ENCODE measurements around the gene WNT16.

The WNT16 gene

GRCh38 chr7:121343302-121343701 is 14.5 kb downstream of the WNT16 start:
- Histone ChIP-seq H3K4me1 (ENCODE audit: insufficient read depth, low read length) (no peaks in the 10 kb centered on the region), H3K9me3 (ENCODE audit: control insufficient read depth, insufficient read depth, low read length) (no peaks in the 10 kb centered on the region), H3K36me3 (ENCODE audit: insufficient read depth, low read length) (peaks cover 2% of the 10 kb centered on the region; the same call in 1 of the 2 replicates), H3K9ac (ENCODE audit: low read depth, low read length) (no peak overlapping the region)

GRCh38 chr7:121344093-121344492 is 15.3 kb downstream of the WNT16 start:
- H3K9ac ChIP-seq (ENCODE audit: low read depth, low read length): no peak overlapping the region
- no peaks in the 10 kb centered on the region for H3K4me1 ChIP-seq (ENCODE audit: insufficient read depth, low read length)
- H3K9me3 ChIP-seq (ENCODE audit: control insufficient read depth, insufficient read depth, low read length): no peaks in the 10 kb centered on the region
- peaks cover 2% of the 10 kb centered on the region; the same call in 1 of the 2 replicates for H3K36me3 ChIP-seq (ENCODE audit: insufficient read depth, low read length)

- Histone ChIP-seq H3K36me3 (ENCODE audit: insufficient read depth, low read length) (peaks cover 2% of the 10 kb centered on the region; the same call in 1 of the 2 replicates), H3K9ac (ENCODE audit: low read depth, low read length) (no peak overlapping the region), H3K4me1 (ENCODE audit: insufficient read depth, low read length) (no peaks in the 10 kb centered on the region), H3K9me3 (ENCODE audit: control insufficient read depth, insufficient read depth, low read length) (no peaks in the 10 kb centered on the region)
Observed at GRCh38 chr7:121344497-121344896, 15.7 kb downstream of the WNT16 start.

GRCh38 chr7:121351682-121352081 is 22.9 kb downstream of the WNT16 start:
- Histone ChIP-seq H3K36me3 (ENCODE audit: insufficient read depth, low read length) (no peaks in the 10 kb centered on the region), H3K9ac (ENCODE audit: low read depth, low read length) (no peak overlapping the region), H3K4me1 (ENCODE audit: insufficient read depth, low read length) (no peaks in the 10 kb centered on the region), H3K9me3 (ENCODE audit: control insufficient read depth, insufficient read depth, low read length) (no peaks in the 10 kb centered on the region)

GRCh38 chr7:121352323-121352722 is 23.5 kb downstream of the WNT16 start:
- Histone ChIP-seq H3K9ac (ENCODE audit: low read depth, low read length) (no peak overlapping the region), H3K4me1 (ENCODE audit: insufficient read depth, low read length) (no peaks in the 10 kb centered on the region), H3K9me3 (ENCODE audit: control insufficient read depth, insufficient read depth, low read length) (no peaks in the 10 kb centered on the region), H3K36me3 (ENCODE audit: insufficient read depth, low read length) (no peaks in the 10 kb centered on the region)

- no peak overlapping the region for H3K9ac ChIP-seq (ENCODE audit: low read depth, low read length)
- no peaks in the 10 kb centered on the region for H3K9me3 ChIP-seq (ENCODE audit: control insufficient read depth, insufficient read depth, low read length)
- 0 out of 2 replicates have a peak, but pooled peaks cover 9% of the 10 kb centered on the region for H3K4me1 ChIP-seq (ENCODE audit: insufficient read depth, low read length)
- H3K36me3 ChIP-seq (ENCODE audit: insufficient read depth, low read length): no peaks in the 10 kb centered on the region
Observed at GRCh38 chr7:121355574-121355973, 26.8 kb downstream of the WNT16 start.

GRCh38 chr7:121360564-121360963 is 31.8 kb downstream of the WNT16 start:
- Histone ChIP-seq H3K9ac (ENCODE audit: low read depth, low read length) (no peak overlapping the region), H3K9me3 (ENCODE audit: control insufficient read depth, insufficient read depth, low read length) (no peaks in the 10 kb centered on the region), H3K36me3 (ENCODE audit: insufficient read depth, low read length) (peaks cover 5% of the 10 kb centered on the region), H3K4me1 (ENCODE audit: insufficient read depth, low read length) (peaks cover 9% of the 10 kb centered on the region; the same call in 1 of the 2 replicates)

- Histone ChIP-seq H3K9ac (ENCODE audit: low read depth, low read length) (no peak overlapping the region), H3K4me1 (ENCODE audit: insufficient read depth, low read length) (no peaks in the 10 kb centered on the region; the same call in 1 of the 2 replicates), H3K9me3 (ENCODE audit: control insufficient read depth, insufficient read depth, low read length) (no peaks in the 10 kb centered on the region), H3K36me3 (ENCODE audit: insufficient read depth, low read length) (peaks cover 2% of the 10 kb centered on the region)
Observed at GRCh38 chr7:121366852-121367431, 38.1 kb downstream of the WNT16 start.

- Histone ChIP-seq H3K9ac (ENCODE audit: low read depth, low read length) (no peak overlapping the region), H3K4me1 (ENCODE audit: insufficient read depth, low read length) (no peaks in the 10 kb centered on the region; the same call in 1 of the 2 replicates), H3K36me3 (ENCODE audit: insufficient read depth, low read length) (no peaks in the 10 kb centered on the region), H3K9me3 (ENCODE audit: control insufficient read depth, insufficient read depth, low read length) (no peaks in the 10 kb centered on the region)
Observed at GRCh38 chr7:121369462-121369861, 40.7 kb downstream of the WNT16 start.

GRCh38 chr7:121371367-121371766 is 42.6 kb downstream of the WNT16 start:
- Histone ChIP-seq H3K36me3 (ENCODE audit: insufficient read depth, low read length) (no peaks in the 10 kb centered on the region), H3K9me3 (ENCODE audit: control insufficient read depth, insufficient read depth, low read length) (no peaks in the 10 kb centered on the region), H3K4me1 (ENCODE audit: insufficient read depth, low read length) (no peaks in the 10 kb centered on the region), H3K9ac (ENCODE audit: low read depth, low read length) (no peak overlapping the region)

GRCh38 chr7:121371883-121372282 is 43.1 kb downstream of the WNT16 start:
- H3K4me1 ChIP-seq (ENCODE audit: insufficient read depth, low read length): no peaks in the 10 kb centered on the region
- no peak overlapping the region for H3K9ac ChIP-seq (ENCODE audit: low read depth, low read length)
- no peaks in the 10 kb centered on the region for H3K36me3 ChIP-seq (ENCODE audit: insufficient read depth, low read length)
- no peaks in the 10 kb centered on the region for H3K9me3 ChIP-seq (ENCODE audit: control insufficient read depth, insufficient read depth, low read length)

- H3K4me1 ChIP-seq (ENCODE audit: insufficient read depth, low read length): no peaks in the 10 kb centered on the region
- H3K9me3 ChIP-seq (ENCODE audit: control insufficient read depth, insufficient read depth, low read length): no peaks in the 10 kb centered on the region
- no peaks in the 10 kb centered on the region for H3K36me3 ChIP-seq (ENCODE audit: insufficient read depth, low read length)
- H3K9ac ChIP-seq (ENCODE audit: low read depth, low read length): no peak overlapping the region
Observed at GRCh38 chr7:121372376-121373010, 43.7 kb downstream of the WNT16 start.

- 0 out of 2 replicates have a peak, but pooled peaks cover under 1% of the 10 kb centered on the region for H3K36me3 ChIP-seq (ENCODE audit: insufficient read depth, low read length)
- no peaks in the 10 kb centered on the region for H3K4me1 ChIP-seq (ENCODE audit: insufficient read depth, low read length)
- H3K9ac ChIP-seq (ENCODE audit: low read depth, low read length): no peak overlapping the region
- H3K9me3 ChIP-seq (ENCODE audit: control insufficient read depth, insufficient read depth, low read length): no peaks in the 10 kb centered on the region
Observed at GRCh38 chr7:121373177-121373576, 44.4 kb downstream of the WNT16 start.

GRCh38 chr7:121376979-121377378 is 48.2 kb downstream of the WNT16 start:
- H3K9ac ChIP-seq (ENCODE audit: low read depth, low read length): no peak overlapping the region
- H3K36me3 ChIP-seq (ENCODE audit: insufficient read depth, low read length): peaks cover 4% of the 10 kb centered on the region; the same call in 1 of the 2 replicates
- H3K4me1 ChIP-seq (ENCODE audit: insufficient read depth, low read length): no peaks in the 10 kb centered on the region
- no peaks in the 10 kb centered on the region for H3K9me3 ChIP-seq (ENCODE audit: control insufficient read depth, insufficient read depth, low read length)

GRCh38 chr7:121379930-121380329 is 51.1 kb downstream of the WNT16 start:
- no peaks in the 10 kb centered on the region for H3K4me1 ChIP-seq (ENCODE audit: insufficient read depth, low read length)
- peaks cover 4% of the 10 kb centered on the region; the same call in 1 of the 2 replicates for H3K36me3 ChIP-seq (ENCODE audit: insufficient read depth, low read length)

More at GRCh38 chr7:121379930-121380329, 51.1 kb downstream of the WNT16 start:
- H3K9ac ChIP-seq (ENCODE audit: low read depth, low read length): no peak overlapping the region
- no peaks in the 10 kb centered on the region for H3K9me3 ChIP-seq (ENCODE audit: control insufficient read depth, insufficient read depth, low read length)

Measured in ES-I3 (cell line).